HCT116 (cell line): Measurements from ENCODE around the gene ZNF286A. TPM values are rescaled to one million over a fixed set of nuclear protein-coding genes. Genes with fewer than 3 reads are reported as not detected.

Experiments used
- ATAC-seq: fragments of 200-7000 bp; cut with Tn5 transposase; 2 replicates; pipeline ENCODE4 v1.9.1; 2020; ENCODE audit warnings: mild to moderate bottlenecking, moderate library complexity
- BruUV-seq: library from RNA; stranded (reverse); fragments of 400-500 nt; replicated peaks from 2 replicates; lab custom pipeline; 2021; lab: Mats Ljungman, UMichigan
- CTCF ChIA-PET: fragments of 300-600 bp; sonication (Branson Sonifier 250); formaldehyde crosslinking; loops from one replicate; lab custom pipeline; 2021; ENCODE audit warnings: antibody characterized with exemption; lab: Charles Lee
- POLR2A ChIA-PET: fragments of 300-600, 350-600 bp; sonication (Branson Sonifier 250); formaldehyde crosslinking; loops from one replicate; lab custom pipeline; 2021; ENCODE audit warnings: antibody characterized with exemption; lab: Charles Lee
- RAD21 ChIA-PET, 2 experiments: fragments of 300-600 bp; sonication (Branson Sonifier 250); formaldehyde crosslinking; loops; one replicate each; lab custom pipeline; 2023; ENCODE audit warnings: low total read pairs in 2 of 2; ENCODE audit not compliant: uncharacterized antibody in 2 of 2, unreplicated experiment in 2 of 2, low non-redundant PET in 1 of 2; lab: Charles Lee
- DNase-seq: peaks from one replicate; pipeline ENCODE4 v3.0.0-alpha.2; 2010; ENCODE audit warnings: low read depth, low spot score
- H2AFZ ChIP-seq: fragments of 200-600 bp; shearing (Covaris generic), sonication (generic); 2 replicates; pipeline ENCODE4 v1.6.1; 2017; ENCODE audit warnings: low read depth, mixed run types, mixed read lengths, antibody characterized with exemption, low read length; ENCODE audit not compliant: poor library complexity, severe bottlenecking
- H3K27ac ChIP-seq: 2 replicates; pipeline ENCODE4 v1.5.1; 2012; ENCODE audit warnings: low read depth, low read length
- H3K27me3 ChIP-seq: fragments of 200-600 bp; sonication (generic); 2 replicates; pipeline ENCODE4 v1.6.1; 2016; ENCODE audit warnings: mixed run types, low read length, mixed read lengths; ENCODE audit not compliant: insufficient read depth
- H3K36me3 ChIP-seq, 2 experiments: fragments of 200-500 bp in 1 of 2; fragments of 200-600 bp in 1 of 2; sonication (Bioruptor generic) in 1 of 2; sonication (generic) in 1 of 2; 2 replicates each; pipeline versions ENCODE4 v1.5.1 to v1.6.1; 2014 to 2016; ENCODE audit warnings: low read length in 2 of 2, inconsistent platforms in 1 of 2, mixed read lengths in 1 of 2, mixed run types in 1 of 2; ENCODE audit not compliant: insufficient read depth in 2 of 2, control insufficient read depth in 1 of 2
- H3K4me1 ChIP-seq, 2 experiments: fragments of 200-600 bp in 1 of 2; sonication (generic) in 1 of 2; 2 replicates each; pipeline versions ENCODE4 v1.5.1 to v1.6.1; 2012 to 2017; ENCODE audit warnings: low read length in 2 of 2, inconsistent platforms in 1 of 2, mild to moderate bottlenecking in 1 of 2, mixed read lengths in 1 of 2, mixed run types in 1 of 2, moderate library complexity in 1 of 2; ENCODE audit not compliant: insufficient read depth in 2 of 2, control insufficient read depth in 1 of 2
- H3K4me2 ChIP-seq: fragments of 200-600 bp; sonication (generic); 2 replicates; pipeline ENCODE4 v1.6.1; 2017; ENCODE audit warnings: mixed run types, low read length, mixed read lengths
- H3K4me3 ChIP-seq, 2 experiments: fragments of 200-600 bp in 1 of 2; sonication (generic) in 1 of 2; replicated peaks in 1 of 2; 2 replicates each; pipeline ENCODE4 v1.5.1; 2011 to 2016; ENCODE audit warnings: low read length in 2 of 2, control low read depth in 1 of 2, low read depth in 1 of 2, mild to moderate bottlenecking in 1 of 2, mixed read lengths in 1 of 2, mixed run types in 1 of 2
- H3K79me2 ChIP-seq: fragments of 200-600 bp; sonication (generic); 2 replicates; pipeline ENCODE4 v1.6.1; 2017; ENCODE audit warnings: mild to moderate bottlenecking, mixed run types, low read length, moderate library complexity, mixed read lengths; ENCODE audit not compliant: insufficient read depth
- H3K9ac ChIP-seq: fragments of 200-600 bp; sonication (generic); 2 replicates; pipeline ENCODE4 v1.6.1; 2016; ENCODE audit warnings: low read length, mixed read lengths
- H3K9me2 ChIP-seq: fragments of 200-600 bp; sonication (generic), shearing (Covaris generic); 2 replicates; pipeline ENCODE4 v1.6.1; 2017; ENCODE audit warnings: mixed run types, mild to moderate bottlenecking, moderate library complexity; ENCODE audit not compliant: insufficient read depth
- H3K9me3 ChIP-seq, 2 experiments: fragments of 200-500 bp in 1 of 2; fragments of 200-600 bp in 1 of 2; sonication (Bioruptor generic) in 1 of 2; sonication (generic) in 1 of 2; 2 replicates each; pipeline ENCODE4 v1.6.1; 2014 to 2017; ENCODE audit warnings: low read length in 2 of 2, mixed read lengths in 2 of 2, inconsistent platforms in 1 of 2, low read depth in 1 of 2, mild to moderate bottlenecking in 1 of 2, mixed run types in 1 of 2, moderate library complexity in 1 of 2; ENCODE audit not compliant: control insufficient read depth in 1 of 2, insufficient read depth in 1 of 2
- H4K20me1 ChIP-seq: fragments of 200-600 bp; sonication (generic), shearing (Covaris generic); 2 replicates; pipeline ENCODE4 v1.6.1; 2017; ENCODE audit warnings: mixed run types, mild to moderate bottlenecking, moderate library complexity; ENCODE audit not compliant: insufficient read depth
- ATF3 ChIP-seq: IDR thresholded peaks from 2 replicates; pipeline ENCODE4 v1.6.1; 2012
- CBX3 ChIP-seq: IDR thresholded peaks from 2 replicates; pipeline ENCODE4 v1.6.1; 2012; ENCODE audit warnings: low read depth
- CEBPB ChIP-seq: IDR thresholded peaks from 2 replicates; pipeline ENCODE4 v1.6.1; 2012; ENCODE audit warnings: low read depth
- CTCF ChIP-seq, 3 experiments: fragments of 200-600 bp in 1 of 3; sonication (generic) in 1 of 3; IDR thresholded peaks in 2 of 3; conservative IDR thresholded peaks in 1 of 3; 2 replicates each; pipeline ENCODE4 v1.5.1; 2012 to 2017; ENCODE audit warnings: low read depth in 2 of 3, low read length in 2 of 3, antibody characterized with exemption in 1 of 3, borderline replicate concordance in 1 of 3, control low read depth in 1 of 3, mild to moderate bottlenecking in 1 of 3, mixed read lengths in 1 of 3, mixed run types in 1 of 3, moderate library complexity in 1 of 3; ENCODE audit not compliant: insufficient read depth in 1 of 3
- EZH2 ChIP-seq: fragments of 200-600 bp; sonication (generic); IDR thresholded peaks from 2 replicates; pipeline ENCODE4 v1.6.1; 2017; ENCODE audit warnings: antibody characterized with exemption, mixed run types
- EZH2phosphoT487 ChIP-seq: fragments of 200-600 bp; IDR thresholded peaks from 2 replicates; pipeline ENCODE4 v1.6.1; 2018; ENCODE audit warnings: antibody characterized with exemption, borderline replicate concordance
- JUND ChIP-seq: IDR thresholded peaks from 2 replicates; pipeline ENCODE4 v1.6.1; 2012
- POLR2A ChIP-seq: IDR thresholded peaks from 2 replicates; pipeline ENCODE4 v1.7.0; 2011; ENCODE audit warnings: borderline replicate concordance; ENCODE audit not compliant: insufficient read depth, insufficient read length; ENCODE audit errors: extremely low read depth
- POLR2AphosphoS5 ChIP-seq: IDR thresholded peaks from 2 replicates; pipeline ENCODE4 v1.6.1; 2011; ENCODE audit warnings: mild to moderate bottlenecking, low read depth, low read length, moderate library complexity
- RAD21 ChIP-seq: IDR thresholded peaks from 2 replicates; pipeline ENCODE4 v1.6.1; 2012; ENCODE audit warnings: low read depth, mild to moderate bottlenecking
- REST ChIP-seq: IDR thresholded peaks from 2 replicates; pipeline ENCODE4 v1.6.1; 2012; ENCODE audit warnings: low read depth
- SIN3A ChIP-seq: IDR thresholded peaks from 2 replicates; pipeline ENCODE4 v1.6.1; 2012; ENCODE audit warnings: low read depth
- SP1 ChIP-seq: IDR thresholded peaks from 2 replicates; pipeline ENCODE4 v1.6.1; 2012; ENCODE audit warnings: low read depth
- SRF ChIP-seq: IDR thresholded peaks from 2 replicates; pipeline ENCODE4 v1.6.1; 2012; ENCODE audit warnings: low read depth
- TCF7L2 ChIP-seq: IDR thresholded peaks from 2 replicates; pipeline ENCODE4 v1.7.0; 2011; ENCODE audit warnings: borderline replicate concordance, inconsistent platforms; ENCODE audit not compliant: insufficient read depth, insufficient read length; ENCODE audit errors: extremely low read depth
- YY1 ChIP-seq: IDR thresholded peaks from 2 replicates; pipeline ENCODE4 v1.6.1; 2011; ENCODE audit warnings: low read length, low read depth, moderate library complexity, mild to moderate bottlenecking; ENCODE audit not compliant: insufficient replicate concordance; ENCODE audit errors: extremely low read depth
- ZFX ChIP-seq: fragments of 450-650 bp; IDR thresholded peaks from 2 replicates; pipeline ENCODE4 v1.6.1; 2017
- ZNF274 ChIP-seq: fragments of 200-500 bp; sonication (Bioruptor generic); IDR thresholded peaks from 2 replicates; pipeline ENCODE4 v1.6.1; 2014; ENCODE audit warnings: mild to moderate bottlenecking, low read depth, low read length, inconsistent platforms
- intact Hi-C: fragments of 100-400 bp; cut with micrococcal nuclease; formaldehyde crosslinking; loops from 2 replicates; pipeline ENCODE4 v1.10.0; 2022
- total RNA-seq: library from RNA; stranded (reverse); gene quantifications from one replicate; pipeline ENCODE4 v1.2.1, GENCODE V29; 2021; ENCODE audit not compliant: unreplicated experiment
- TF ChIP-seq, protein P1 (sequence below): IDR thresholded peaks from 2 replicates; pipeline ENCODE4 v1.6.1; 2011; ENCODE audit warnings: mild to moderate bottlenecking, low read length, moderate library complexity; ENCODE audit not compliant: insufficient replicate concordance; ENCODE audit errors: extremely low read depth
- TF ChIP-seq, protein P2 (sequence below): IDR thresholded peaks from 2 replicates; pipeline ENCODE4 v1.6.1; 2012

The ZNF286A gene
- total RNA-seq, 1 experiment from 2014 or later, result 37.0 TPM

DNA sequence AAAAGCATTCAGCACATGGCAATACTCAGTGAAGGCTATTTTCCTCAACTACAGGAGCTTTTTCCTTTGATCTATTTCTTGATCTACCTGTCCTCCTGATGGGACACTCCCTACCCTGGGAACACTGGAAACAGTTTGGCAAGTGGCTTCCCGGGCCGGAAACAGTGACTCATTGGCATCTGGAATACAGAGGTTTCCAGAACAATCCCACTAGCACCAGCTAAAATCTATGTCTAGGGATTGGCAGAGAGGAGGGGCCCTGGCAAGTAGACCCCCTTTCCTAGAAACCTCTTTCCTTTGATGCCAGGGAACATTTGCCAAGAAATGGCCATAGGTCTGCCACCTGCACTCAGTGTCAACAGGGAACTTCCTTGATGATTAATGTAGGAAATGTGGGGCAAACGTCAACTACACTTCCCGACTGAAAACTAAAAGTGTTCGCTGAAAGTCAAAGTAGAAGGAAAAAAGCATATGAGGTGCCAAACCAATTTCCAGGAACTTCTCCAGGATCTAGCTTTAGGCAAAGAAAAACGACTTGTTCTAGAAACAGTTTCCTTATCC, 49.6 kb upstream of the ZNF286A start:
- intact Hi-C loops, result no loop called here
- H2AFZ ChIP-seq, result no peak overlapping the region
- H3K9ac ChIP-seq, result peak overlapping the region; percentile 75
- no peaks in the 10 kb centered on the region for H3K27me3 ChIP-seq
- peak overlapping the region; percentile 41 to 58 for H3K4me3 ChIP-seq
- ATAC-seq (peak; percentile 15; the same call in 1 of the 2 replicates), DNase-seq (peak; percentile 91)
- peaks cover 56 to 81% of the 10 kb centered on the region in 2 experiments for H3K4me1 ChIP-seq
- peaks cover 16% of the 10 kb centered on the region; the same call in 1 of the 2 replicates for H3K79me2 ChIP-seq
- H4K20me1 ChIP-seq, result no peaks in the 10 kb centered on the region
- H3K9me2 ChIP-seq, result no peaks in the 10 kb centered on the region
- POLR2A ChIA-PET, result no interaction called here
- no peaks in the 10 kb centered on the region; a peak in 1 of 4 replicates for H3K36me3 ChIP-seq
- H3K4me2 ChIP-seq, result peak overlapping the region; percentile 97
- no peaks in the 10 kb centered on the region for H3K9me3 ChIP-seq
- peak overlapping the region; percentile 75 for H3K27ac ChIP-seq
- RAD21 ChIA-PET, result no interaction called here
- BruUV-seq, result no TSS peak
- CTCF ChIA-PET, result no interaction called here
- TF ChIP-seq ZNF274 (no peak), YY1 (peak; percentile 10), EZH2 (no peak), CEBPB (peak; percentile 78), JUND (peak; percentile 95), SIN3A (peak; percentile 24; the same call in 1 of the 2 replicates), REST (no peak), EZH2phosphoT487 (no peak), POLR2AphosphoS5 (peak; percentile 55; the same call in 1 of the 2 replicates), CTCF (IDR thresholded peaks at IDR 0.05 in 2 of 3, conservative IDR thresholded peaks at IDR 0.05 in 1 of 3; ENCODE audit: borderline replicate concordance in 1 of 3, insufficient read depth in 1 of 3, low read depth in 2 of 3, low read length in 2 of 3) (no peak), POLR2A (no peak), RAD21 (no peak), SRF (0 out of 2 replicates have a peak, but pooled peaks have one; percentile 13), TCF7L2 (peak; percentile 94), SP1 (peak; percentile 87), ATF3 (no peak), CBX3 (peak; percentile 82), ZFX (no peak)
- TF ChIP-seq, protein P1, sequence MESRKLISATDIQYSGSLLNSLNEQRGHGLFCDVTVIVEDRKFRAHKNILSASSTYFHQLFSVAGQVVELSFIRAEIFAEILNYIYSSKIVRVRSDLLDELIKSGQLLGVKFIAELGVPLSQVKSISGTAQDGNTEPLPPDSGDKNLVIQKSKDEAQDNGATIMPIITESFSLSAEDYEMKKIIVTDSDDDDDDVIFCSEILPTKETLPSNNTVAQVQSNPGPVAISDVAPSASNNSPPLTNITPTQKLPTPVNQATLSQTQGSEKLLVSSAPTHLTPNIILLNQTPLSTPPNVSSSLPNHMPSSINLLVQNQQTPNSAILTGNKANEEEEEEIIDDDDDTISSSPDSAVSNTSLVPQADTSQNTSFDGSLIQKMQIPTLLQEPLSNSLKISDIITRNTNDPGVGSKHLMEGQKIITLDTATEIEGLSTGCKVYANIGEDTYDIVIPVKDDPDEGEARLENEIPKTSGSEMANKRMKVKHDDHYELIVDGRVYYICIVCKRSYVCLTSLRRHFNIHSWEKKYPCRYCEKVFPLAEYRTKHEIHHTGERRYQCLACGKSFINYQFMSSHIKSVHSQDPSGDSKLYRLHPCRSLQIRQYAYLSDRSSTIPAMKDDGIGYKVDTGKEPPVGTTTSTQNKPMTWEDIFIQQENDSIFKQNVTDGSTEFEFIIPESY, result peak; percentile 25
- TF ChIP-seq, protein P2, sequence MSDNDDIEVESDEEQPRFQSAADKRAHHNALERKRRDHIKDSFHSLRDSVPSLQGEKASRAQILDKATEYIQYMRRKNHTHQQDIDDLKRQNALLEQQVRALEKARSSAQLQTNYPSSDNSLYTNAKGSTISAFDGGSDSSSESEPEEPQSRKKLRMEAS, result peak; percentile 84
